ENCODE measurements around the gene ABTB2.

The ABTB2 gene

GRCh38 chr11:34269694-34270245 lies 88.0 kb downstream of the ABTB2 start:
- no peak overlapping the region for H3K27ac ChIP-seq (ENCODE audit: insufficient read depth, low read length, poor library complexity, severe bottlenecking)
- H3K27me3 ChIP-seq (replicated peaks; ENCODE audit: control insufficient read depth, insufficient read depth, low read length, poor library complexity, severe bottlenecking) = no peaks in the 10 kb centered on the region
- H3K36me3 ChIP-seq (ENCODE audit: control insufficient read depth, insufficient read depth, low read length) = no peaks in the 10 kb centered on the region
- no peaks in the 10 kb centered on the region for H3K4me1 ChIP-seq (ENCODE audit: control insufficient read depth, insufficient read depth, low read length, poor library complexity, severe bottlenecking)
- no peak overlapping the region for H3K4me3 ChIP-seq (ENCODE audit: insufficient read depth, low read depth, low read length, poor library complexity, severe bottlenecking)
- H3K9me3 ChIP-seq (ENCODE audit: control insufficient read depth, low read length) = no peaks in the 10 kb centered on the region
- no peak for DNase-seq

GRCh38 chr11:34268906-34269430 lies 88.8 kb downstream of the ABTB2 start:
- no peaks in the 10 kb centered on the region for H3K27me3 ChIP-seq (replicated peaks; ENCODE audit: control insufficient read depth, insufficient read depth, low read length, poor library complexity, severe bottlenecking)
- H3K4me1 ChIP-seq (ENCODE audit: control insufficient read depth, insufficient read depth, low read length, poor library complexity, severe bottlenecking) = no peaks in the 10 kb centered on the region
- no peak overlapping the region for H3K27ac ChIP-seq (ENCODE audit: insufficient read depth, low read length, poor library complexity, severe bottlenecking)
- H3K4me3 ChIP-seq (ENCODE audit: insufficient read depth, low read depth, low read length, poor library complexity, severe bottlenecking) = no peak overlapping the region
- no peaks in the 10 kb centered on the region for H3K9me3 ChIP-seq (ENCODE audit: control insufficient read depth, low read length)
- DNase-seq = no peak
- H3K36me3 ChIP-seq (ENCODE audit: control insufficient read depth, insufficient read depth, low read length) = no peaks in the 10 kb centered on the region

- no peaks in the 10 kb centered on the region for H3K27me3 ChIP-seq (replicated peaks; ENCODE audit: control insufficient read depth, insufficient read depth, low read length, poor library complexity, severe bottlenecking)
- no peak overlapping the region for H3K4me3 ChIP-seq (ENCODE audit: insufficient read depth, low read depth, low read length, poor library complexity, severe bottlenecking)
- H3K4me1 ChIP-seq (ENCODE audit: control insufficient read depth, insufficient read depth, low read length, poor library complexity, severe bottlenecking) = no peaks in the 10 kb centered on the region
- no peaks in the 10 kb centered on the region for H3K9me3 ChIP-seq (ENCODE audit: control insufficient read depth, low read length)
- H3K27ac ChIP-seq (ENCODE audit: insufficient read depth, low read length, poor library complexity, severe bottlenecking) = no peak overlapping the region
- no peaks in the 10 kb centered on the region for H3K36me3 ChIP-seq (ENCODE audit: control insufficient read depth, insufficient read depth, low read length)
- DNase-seq = no peak
These were observed 90.4 kb downstream of the ABTB2 start for GRCh38 chr11:34267417-34267816.

- H3K9me3 ChIP-seq (ENCODE audit: control insufficient read depth, low read length) = no peaks in the 10 kb centered on the region
- DNase-seq = no peak
- H3K27ac ChIP-seq (ENCODE audit: insufficient read depth, low read length, poor library complexity, severe bottlenecking) = no peak overlapping the region
- no peak overlapping the region for H3K4me3 ChIP-seq (ENCODE audit: insufficient read depth, low read depth, low read length, poor library complexity, severe bottlenecking)
- H3K36me3 ChIP-seq (ENCODE audit: control insufficient read depth, insufficient read depth, low read length) = no peaks in the 10 kb centered on the region
- no peaks in the 10 kb centered on the region for H3K27me3 ChIP-seq (replicated peaks; ENCODE audit: control insufficient read depth, insufficient read depth, low read length, poor library complexity, severe bottlenecking)
- H3K4me1 ChIP-seq (ENCODE audit: control insufficient read depth, insufficient read depth, low read length, poor library complexity, severe bottlenecking) = no peaks in the 10 kb centered on the region
These were observed 90.8 kb downstream of the ABTB2 start for GRCh38 chr11:34267013-34267412.

GRCh38 chr11:34266090-34266912 lies 91.5 kb downstream of the ABTB2 start:
- Histone ChIP-seq H3K27ac (ENCODE audit: insufficient read depth, low read length, poor library complexity, severe bottlenecking) (no peak overlapping the region), H3K36me3 (ENCODE audit: control insufficient read depth, insufficient read depth, low read length) (no peaks in the 10 kb centered on the region), H3K27me3 (replicated peaks; ENCODE audit: control insufficient read depth, insufficient read depth, low read length, poor library complexity, severe bottlenecking) (no peaks in the 10 kb centered on the region), H3K4me1 (ENCODE audit: control insufficient read depth, insufficient read depth, low read length, poor library complexity, severe bottlenecking) (no peaks in the 10 kb centered on the region), H3K4me3 (ENCODE audit: insufficient read depth, low read depth, low read length, poor library complexity, severe bottlenecking) (no peak overlapping the region), H3K9me3 (ENCODE audit: control insufficient read depth, low read length) (no peaks in the 10 kb centered on the region)
- no peak for DNase-seq

GRCh38 chr11:34264303-34265110 lies 93.3 kb downstream of the ABTB2 start:
- Histone ChIP-seq H3K4me1 (ENCODE audit: control insufficient read depth, insufficient read depth, low read length, poor library complexity, severe bottlenecking) (no peaks in the 10 kb centered on the region), H3K27me3 (replicated peaks; ENCODE audit: control insufficient read depth, insufficient read depth, low read length, poor library complexity, severe bottlenecking) (no peaks in the 10 kb centered on the region), H3K27ac (ENCODE audit: insufficient read depth, low read length, poor library complexity, severe bottlenecking) (no peak overlapping the region), H3K4me3 (ENCODE audit: insufficient read depth, low read depth, low read length, poor library complexity, severe bottlenecking) (no peak overlapping the region), H3K36me3 (ENCODE audit: control insufficient read depth, insufficient read depth, low read length) (no peaks in the 10 kb centered on the region), H3K9me3 (ENCODE audit: control insufficient read depth, low read length) (no peaks in the 10 kb centered on the region)
- DNase-seq = no peak

- H3K4me1 ChIP-seq (ENCODE audit: control insufficient read depth, insufficient read depth, low read length, poor library complexity, severe bottlenecking) = no peaks in the 10 kb centered on the region
- DNase-seq = no peak
- H3K9me3 ChIP-seq (ENCODE audit: control insufficient read depth, low read length) = no peaks in the 10 kb centered on the region
- H3K36me3 ChIP-seq (ENCODE audit: control insufficient read depth, insufficient read depth, low read length) = no peaks in the 10 kb centered on the region
- no peaks in the 10 kb centered on the region for H3K27me3 ChIP-seq (replicated peaks; ENCODE audit: control insufficient read depth, insufficient read depth, low read length, poor library complexity, severe bottlenecking)
- no peak overlapping the region for H3K27ac ChIP-seq (ENCODE audit: insufficient read depth, low read length, poor library complexity, severe bottlenecking)
- no peak overlapping the region for H3K4me3 ChIP-seq (ENCODE audit: insufficient read depth, low read depth, low read length, poor library complexity, severe bottlenecking)
These were observed 94.2 kb downstream of the ABTB2 start for GRCh38 chr11:34263441-34264091.

- no peak overlapping the region for H3K4me3 ChIP-seq (ENCODE audit: insufficient read depth, low read depth, low read length, poor library complexity, severe bottlenecking)
- no peak overlapping the region for H3K27ac ChIP-seq (ENCODE audit: insufficient read depth, low read length, poor library complexity, severe bottlenecking)
- DNase-seq = no peak
- no peaks in the 10 kb centered on the region for H3K9me3 ChIP-seq (ENCODE audit: control insufficient read depth, low read length)
- H3K36me3 ChIP-seq (ENCODE audit: control insufficient read depth, insufficient read depth, low read length) = no peaks in the 10 kb centered on the region
- no peaks in the 10 kb centered on the region for H3K4me1 ChIP-seq (ENCODE audit: control insufficient read depth, insufficient read depth, low read length, poor library complexity, severe bottlenecking)
- H3K27me3 ChIP-seq (replicated peaks; ENCODE audit: control insufficient read depth, insufficient read depth, low read length, poor library complexity, severe bottlenecking) = no peaks in the 10 kb centered on the region
These were observed 95.2 kb downstream of the ABTB2 start for GRCh38 chr11:34262531-34263081.

- Histone ChIP-seq H3K36me3 (ENCODE audit: control insufficient read depth, insufficient read depth, low read length) (no peaks in the 10 kb centered on the region), H3K27me3 (replicated peaks; ENCODE audit: control insufficient read depth, insufficient read depth, low read length, poor library complexity, severe bottlenecking) (no peaks in the 10 kb centered on the region), H3K4me3 (ENCODE audit: insufficient read depth, low read depth, low read length, poor library complexity, severe bottlenecking) (no peak overlapping the region), H3K4me1 (ENCODE audit: control insufficient read depth, insufficient read depth, low read length, poor library complexity, severe bottlenecking) (no peaks in the 10 kb centered on the region), H3K27ac (ENCODE audit: insufficient read depth, low read length, poor library complexity, severe bottlenecking) (no peak overlapping the region), H3K9me3 (ENCODE audit: control insufficient read depth, low read length) (no peaks in the 10 kb centered on the region)
- no peak for DNase-seq
These were observed 96.0 kb downstream of the ABTB2 start for GRCh38 chr11:34261820-34262219.
